GM23248 (cell line): Measurements from ENCODE around the gene RTCB.

Source experiments
- EZH2 ChIP-seq: fragments of 200-600 bp; sonication (generic); IDR thresholded peaks from 2 replicates; pipeline ENCODE4 v1.6.1; 2018; ENCODE audit warnings: antibody characterized with exemption, mild to moderate bottlenecking; ENCODE audit not compliant: insufficient read depth, poor library complexity, severe bottlenecking
- EZH2phosphoT487 ChIP-seq: fragments of 200-600 bp; sonication (generic); IDR thresholded peaks from 2 replicates; pipeline ENCODE4 v1.6.1; 2018; ENCODE audit warnings: antibody characterized with exemption, moderate library complexity, mild to moderate bottlenecking, low read depth; ENCODE audit not compliant: insufficient read depth

- TF ChIP-seq EZH2phosphoT487 (no peak), EZH2 (no peak)
These were observed 58.2 kb downstream of the RTCB start for GRCh38 chr22:32353840-32354239.
